ENCODE results near the gene DHX8. TPM values are rescaled to one million over a fixed set of nuclear protein-coding genes. Genes with fewer than 3 reads are reported as not detected.

The DHX8 gene
- total and polyA plus RNA-seq, 2 donors (not counting 3 experiments of a cell fraction or from before 2014, with no cell fraction given) = 34.9 to 65.6 TPM

GRCh38 chr17:43467981-43468581 lies 15.7 kb upstream of the DHX8 start:
- H3K79me2 ChIP-seq (ENCODE audit: control insufficient read depth, insufficient read depth, low read length) = no peaks in the 10 kb centered on the region
- no TSS peak for BruUV-seq (replicated peaks)
- H3K9me3 ChIP-seq (replicated peaks; ENCODE audit: control insufficient read depth, insufficient read depth, low read length) = no peaks in the 10 kb centered on the region
- H3K4me1 ChIP-seq (ENCODE audit: control insufficient read depth, extremely low read depth, insufficient read depth, low read length) = no peaks in the 10 kb centered on the region
- H3K36me3 ChIP-seq (ENCODE audit: control insufficient read depth in 2 of 2, extremely low read depth in 1 of 2, insufficient read depth in 2 of 2, low read length in 2 of 2) = no peaks in the 10 kb centered on the region
- no peaks in the 10 kb centered on the region for H3K9me1 ChIP-seq (replicated peaks; ENCODE audit: control insufficient read depth, extremely low read depth, insufficient read depth, low read length)
- POLR2A ChIA-PET = no interaction called here
- no peak for DNase-seq (ENCODE audit: low read depth, low spot score)
- H3K27me3 ChIP-seq (ENCODE audit: control insufficient read depth in 2 of 2, insufficient read depth in 2 of 2, low read length in 2 of 2) = peaks cover 0 to 4% of the 10 kb centered on the region in 2 experiments
- H2AFZ ChIP-seq (ENCODE audit: low read depth, low read length) = no peak overlapping the region
- H3K4me3 ChIP-seq (replicated peaks in 1 of 3; ENCODE audit: insufficient read depth in 1 of 3, low read depth in 1 of 3, low read length in 3 of 3) = no peak overlapping the region
- dilution Hi-C loops (cut with MboI; ENCODE audit: extremely low pct_ligation_motif_present, low sequenced_read_pairs) (no loop called here), intact Hi-C loops (cut with micrococcal nuclease) (no loop called here)
- no peak for TF ChIP-seq FOS (IDR thresholded peaks at IDR 0.05; ENCODE audit: borderline replicate concordance, insufficient read depth, low read length)
- no peak for TF ChIP-seq EZH2 (IDR thresholded peaks at IDR 0.05; ENCODE audit: borderline replicate concordance, low read depth, low read length, severe bottlenecking)
- TF ChIP-seq MAX (IDR thresholded peaks at IDR 0.05; ENCODE audit: insufficient read depth, insufficient read length) = no peak
- no peaks in the 10 kb centered on the region for H4K20me1 ChIP-seq (replicated peaks; ENCODE audit: control insufficient read depth, extremely low read depth, insufficient read depth, low read length)
- no peak for FAIRE-seq
- H3K4me2 ChIP-seq (ENCODE audit: insufficient read depth, low read length) = no peak overlapping the region
- no peak overlapping the region for H3K27ac ChIP-seq (ENCODE audit: insufficient read depth, low read depth, low read length)
- CTCF ChIA-PET = interaction anchor here (3.8 kb wide), 1 partner anchor 16 kb away, joined by 24 read pairs; the partner anchor contains the start of gene DHX8
- no peak overlapping the region for H3K9ac ChIP-seq (replicated peaks; ENCODE audit: extremely low read depth, insufficient read depth, low read length)

- Histone ChIP-seq H3K27me3 (ENCODE audit: control insufficient read depth in 2 of 2, insufficient read depth in 2 of 2, low read length in 2 of 2) (peaks cover 0 to 4% of the 10 kb centered on the region in 2 experiments), H3K79me2 (ENCODE audit: control insufficient read depth, insufficient read depth, low read length) (no peaks in the 10 kb centered on the region), H3K4me2 (ENCODE audit: insufficient read depth, low read length) (no peak overlapping the region), H3K4me1 (ENCODE audit: control insufficient read depth, extremely low read depth, insufficient read depth, low read length) (no peaks in the 10 kb centered on the region), H3K36me3 (ENCODE audit: control insufficient read depth in 2 of 2, extremely low read depth in 1 of 2, insufficient read depth in 2 of 2, low read length in 2 of 2) (no peaks in the 10 kb centered on the region), H4K20me1 (replicated peaks; ENCODE audit: control insufficient read depth, extremely low read depth, insufficient read depth, low read length) (no peaks in the 10 kb centered on the region), H3K4me3 (replicated peaks in 1 of 3; ENCODE audit: insufficient read depth in 1 of 3, low read depth in 1 of 3, low read length in 3 of 3) (no peak overlapping the region), H3K27ac (ENCODE audit: insufficient read depth, low read depth, low read length) (no peak overlapping the region), H3K9me1 (replicated peaks; ENCODE audit: control insufficient read depth, extremely low read depth, insufficient read depth, low read length) (no peaks in the 10 kb centered on the region), H3K9me3 (replicated peaks; ENCODE audit: control insufficient read depth, insufficient read depth, low read length) (no peaks in the 10 kb centered on the region), H2AFZ (ENCODE audit: low read depth, low read length) (no peak overlapping the region), H3K9ac (replicated peaks; ENCODE audit: extremely low read depth, insufficient read depth, low read length) (no peak overlapping the region)
- ChIA-PET CTCF (interaction anchor here (0.9 to 3.8 kb wide), 2 partner anchors 15 to 74 kb away, joined by 3 to 24 read pairs; partner anchors contain the start of gene DHX8), POLR2A (no interaction called here)
- TF ChIP-seq MYC (IDR thresholded peaks at IDR 0.05; ENCODE audit: low read depth, low read length) (no peak), POLR2AphosphoS5 (IDR thresholded peaks at IDR 0.05; ENCODE audit: insufficient read depth, low read depth, low read length) (no peak), POLR2A (IDR thresholded peaks at IDR 0.05; ENCODE audit: low read depth, low read length) (no peak), JUN (IDR thresholded peaks at IDR 0.05; ENCODE audit: borderline replicate concordance, insufficient read depth, insufficient read length, low read depth) (no peak), EZH2 (IDR thresholded peaks at IDR 0.05; ENCODE audit: borderline replicate concordance, low read depth, low read length, severe bottlenecking) (no peak), GATA2 (IDR thresholded peaks at IDR 0.05; ENCODE audit: insufficient read depth, insufficient read length, low read depth, low read length) (no peak), FOS (IDR thresholded peaks at IDR 0.05; ENCODE audit: borderline replicate concordance, insufficient read depth, low read length) (no peak), CTCF (IDR thresholded peaks at IDR 0.05; ENCODE audit: extremely low read depth in 1 of 2, insufficient read depth in 1 of 2, low read depth in 1 of 2, low read length in 2 of 2) (no peak), MAX (IDR thresholded peaks at IDR 0.05; ENCODE audit: insufficient read depth, insufficient read length) (no peak)
- FAIRE-seq = no peak
- no TSS peak for BruUV-seq (replicated peaks)
- no peak for DNase-seq (ENCODE audit: low read depth, low spot score)
- intact Hi-C loops (cut with micrococcal nuclease) = no loop called here
- dilution Hi-C loops (cut with MboI; ENCODE audit: extremely low pct_ligation_motif_present, low sequenced_read_pairs) = no loop called here
Observed at GRCh38 chr17:43468691-43469139, 15.1 kb upstream of the DHX8 start.
